H9 (cell line): Measurements from ENCODE around the gene CFAP97D2. TPM values are rescaled to one million over a fixed set of nuclear protein-coding genes. Genes with fewer than 3 reads are reported as not detected.
A peak's percentile ranks its signal among the peaks of the same experiment; 100 is the strongest.

ENCODE experiments used
- DNase-seq: peaks from one replicate; pipeline ENCODE4 v3.0.0-alpha.2; 2017
- H2AFZ ChIP-seq: one replicate; pipeline ENCODE4 v1.6.1; 2013; ENCODE audit warnings: mild to moderate bottlenecking, low read length, control low read depth, moderate library complexity
- H2AK5ac ChIP-seq: 2 replicates; pipeline ENCODE4 v1.6.1; 2013; ENCODE audit warnings: low read length, control low read depth, mixed read lengths; ENCODE audit not compliant: insufficient read length
- H2BK120ac ChIP-seq: one replicate; pipeline ENCODE4 v1.6.1; 2013; ENCODE audit warnings: low read depth, mild to moderate bottlenecking, low read length, control low read depth, inconsistent platforms; ENCODE audit not compliant: poor library complexity, severe bottlenecking
- H2BK12ac ChIP-seq: 2 replicates; pipeline ENCODE4 v1.6.1; 2013; ENCODE audit warnings: low read length, control low read depth, mixed read lengths, low read depth; ENCODE audit not compliant: insufficient read length
- H2BK15ac ChIP-seq: 2 replicates; pipeline ENCODE4 v1.6.1; 2013; ENCODE audit warnings: low read depth, low read length, control low read depth
- H2BK20ac ChIP-seq: one replicate; pipeline ENCODE4 v1.6.1; 2013; ENCODE audit warnings: low read depth, mild to moderate bottlenecking, low read length, control low read depth, inconsistent platforms; ENCODE audit not compliant: poor library complexity, severe bottlenecking
- H2BK5ac ChIP-seq: 2 replicates; pipeline ENCODE4 v1.6.1; 2013; ENCODE audit warnings: low read length, control low read depth, mixed read lengths; ENCODE audit not compliant: insufficient read length
- H3K14ac ChIP-seq: 2 replicates; pipeline ENCODE4 v1.6.1; 2013; ENCODE audit warnings: low read length, control low read depth; ENCODE audit not compliant: insufficient read depth
- H3K18ac ChIP-seq: 2 replicates; pipeline ENCODE4 v1.6.1; 2013; ENCODE audit warnings: low read depth, mild to moderate bottlenecking, mixed read lengths, low read length, control low read depth; ENCODE audit not compliant: insufficient read length
- H3K23ac ChIP-seq: 2 replicates; pipeline ENCODE4 v1.6.1; 2013; ENCODE audit warnings: low read length, control low read depth, mixed read lengths, low read depth; ENCODE audit not compliant: insufficient read length
- H3K23me2 ChIP-seq: 2 replicates; pipeline ENCODE4 v1.6.1; 2013; ENCODE audit warnings: low read depth, mild to moderate bottlenecking, mixed read lengths, low read length, control low read depth; ENCODE audit not compliant: insufficient read length, poor library complexity, severe bottlenecking
- H3K27ac ChIP-seq: 2 replicates; pipeline ENCODE4 v1.5.1; 2013; ENCODE audit warnings: low read length, control low read depth, mixed read lengths, low read depth; ENCODE audit not compliant: insufficient read length
- H3K27me3 ChIP-seq: 2 replicates; pipeline ENCODE4 v1.6.1; 2013; ENCODE audit warnings: low read length, control low read depth, inconsistent platforms; ENCODE audit not compliant: insufficient read depth
- H3K4ac ChIP-seq: 2 replicates; pipeline ENCODE4 v1.6.1; 2013; ENCODE audit warnings: low read depth, mild to moderate bottlenecking, control low read depth, inconsistent platforms, low read length, moderate library complexity
- H3K4me1 ChIP-seq: 2 replicates; pipeline ENCODE4 v1.6.1; 2013; ENCODE audit warnings: low read length, control low read depth, inconsistent platforms; ENCODE audit not compliant: insufficient read depth
- H3K4me2 ChIP-seq: 2 replicates; pipeline ENCODE4 v1.6.1; 2013; ENCODE audit warnings: low read length, control low read depth, mixed read lengths; ENCODE audit not compliant: insufficient read length, insufficient read depth
- H3K56ac ChIP-seq: 2 replicates; pipeline ENCODE4 v1.6.1; 2013; ENCODE audit warnings: low read depth, mild to moderate bottlenecking, mixed read lengths, low read length, control low read depth; ENCODE audit not compliant: insufficient read length
- H3K79me1 ChIP-seq: 2 replicates; pipeline ENCODE4 v1.6.1; 2013; ENCODE audit warnings: low read depth, mild to moderate bottlenecking, moderate library complexity, low read length, control low read depth, inconsistent platforms; ENCODE audit not compliant: insufficient read depth, poor library complexity, severe bottlenecking
- H3K79me2 ChIP-seq: 2 replicates; pipeline ENCODE4 v1.6.1; 2013; ENCODE audit warnings: low read length, control low read depth, inconsistent platforms; ENCODE audit not compliant: insufficient read depth
- H3K9ac ChIP-seq: 2 replicates; pipeline ENCODE4 v1.6.1; 2013; ENCODE audit warnings: low read length, control low read depth, mixed read lengths; ENCODE audit not compliant: insufficient read length; ENCODE audit errors: extremely low read depth
- H3K9me3 ChIP-seq: one replicate; pipeline ENCODE4 v1.6.1; 2013; ENCODE audit warnings: low read depth, low read length, inconsistent platforms; ENCODE audit not compliant: control insufficient read depth
- H3T11ph ChIP-seq: one replicate; pipeline ENCODE4 v1.6.1; 2013; ENCODE audit warnings: mild to moderate bottlenecking, low read length, control low read depth, inconsistent platforms
- H4K20me1 ChIP-seq: one replicate; pipeline ENCODE4 v1.6.1; 2013; ENCODE audit not compliant: control insufficient read depth, insufficient read length, insufficient read depth
- H4K5ac ChIP-seq: 2 replicates; pipeline ENCODE4 v1.6.1; 2013; ENCODE audit warnings: low read depth, mild to moderate bottlenecking, mixed read lengths, low read length, control low read depth; ENCODE audit not compliant: insufficient read length
- H4K8ac ChIP-seq: replicated peaks from 2 replicates; pipeline ENCODE4 v1.6.1; 2013; ENCODE audit warnings: low read length, control low read depth, mixed read lengths, low read depth; ENCODE audit not compliant: insufficient read length
- H4K91ac ChIP-seq: 2 replicates; pipeline ENCODE4 v1.6.1; 2013; ENCODE audit warnings: low read depth, mild to moderate bottlenecking, moderate library complexity, mixed read lengths, low read length, control low read depth; ENCODE audit not compliant: insufficient read length
- H3K27ac Mint-ChIP-seq, 3 experiments: 2 replicates in 2 of 3; 3 replicates in 1 of 3; pipeline ENCODE4 v1.8.0; 2020 to 2021; ENCODE audit warnings: mixed read lengths in 3 of 3, mild to moderate bottlenecking in 1 of 3, moderate library complexity in 1 of 3
- H3K27me3 Mint-ChIP-seq: 2 replicates; pipeline ENCODE4 v1.8.0; 2021; ENCODE audit warnings: low read depth, mild to moderate bottlenecking, moderate library complexity, mixed read lengths
- H3K36me3 Mint-ChIP-seq, 3 experiments: 2 replicates in 2 of 3; 3 replicates in 1 of 3; pipeline ENCODE4 v1.8.0; 2020 to 2021; ENCODE audit warnings: low read depth in 3 of 3, mixed read lengths in 3 of 3; ENCODE audit not compliant: insufficient read depth in 1 of 3
- H3K4me1 Mint-ChIP-seq, 2 experiments: 2 replicates each; pipeline ENCODE4 v1.8.0; 2020; ENCODE audit warnings: mixed read lengths in 2 of 2
- H3K4me3 Mint-ChIP-seq, 2 experiments: 2 replicates in 1 of 2; 3 replicates in 1 of 2; pipeline ENCODE4 v1.8.0; 2020 to 2021; ENCODE audit warnings: mild to moderate bottlenecking in 2 of 2, mixed read lengths in 2 of 2, moderate library complexity in 1 of 2
- H3K9me3 Mint-ChIP-seq, 2 experiments: 2 replicates in 1 of 2; 3 replicates in 1 of 2; pipeline ENCODE4 v1.8.0; 2020; ENCODE audit warnings: mild to moderate bottlenecking in 2 of 2, mixed read lengths in 2 of 2, moderate library complexity in 1 of 2
- WGBS: extraction: QIAGEN DNeasy Blood & Tissue Kit; methylation state at CpG from one replicate; pipeline ENCODE4 v1.1.7; 2013; ENCODE audit warnings: missing lambda C conversion rate, low lambda C conversion rate, mixed read lengths; ENCODE audit not compliant: insufficient read length; ENCODE audit errors: extremely low coverage; 5-methylcytosine and 5-hydroxymethylcytosine counted together
- total RNA-seq: library from RNA; stranded (reverse); gene quantifications from 2 replicates; pipeline ENCODE4 v1.2.1, GENCODE V29; 2021
- TF ChIP-seq, protein P1 (sequence below): fragments of 200-600 bp; sonication (generic); conservative IDR thresholded peaks from 3 replicates; pipeline ENCODE4 v1.8.0; 2021; ENCODE audit warnings: antibody characterized with exemption, mild to moderate bottlenecking

The CFAP97D2 gene
- total RNA-seq, 1 experiment from 2014 or later, result not detected

- no peak overlapping the region for H3K9ac ChIP-seq
Observed at GRCh38 chr13:114268344-114269280, 89.6 kb downstream of the CFAP97D2 start.

More at GRCh38 chr13:114268344-114269280, 89.6 kb downstream of the CFAP97D2 start:
- Histone ChIP-seq H3K4me2 (no peak overlapping the region), H3K14ac (no peak overlapping the region), H3K27ac (no peak overlapping the region), H3K4ac (no peak overlapping the region), H3K23ac (no peak overlapping the region), H2BK5ac (no peak overlapping the region), H3K18ac (no peak overlapping the region), H3K79me2 (no peaks in the 10 kb centered on the region), H4K5ac (no peak overlapping the region), H3T11ph (no peak overlapping the region), H3K27me3 (no peaks in the 10 kb centered on the region), H3K56ac (no peak overlapping the region), H4K20me1 (no peaks in the 10 kb centered on the region), H2BK20ac (no peak overlapping the region), H3K79me1 (no peaks in the 10 kb centered on the region), H2BK120ac (no peak overlapping the region), H2BK12ac (no peak overlapping the region), H3K9me3 (no peaks in the 10 kb centered on the region), H4K8ac (no peak overlapping the region), H2BK15ac (no peak overlapping the region), H4K91ac (no peak overlapping the region), H3K23me2 (no peaks in the 10 kb centered on the region), H2AK5ac (no peak overlapping the region), H2AFZ (no peak overlapping the region), H3K4me1 (no peaks in the 10 kb centered on the region)
- no CpG with 5 or more reads among the region's 6 CpGs for WGBS
- no peak for DNase-seq
- Mint-ChIP-seq H3K9me3 (no peaks in the 10 kb centered on the region), H3K27me3 (no peaks in the 10 kb centered on the region; the same call in 1 of the 2 replicates), H3K4me3 (no peak overlapping the region), H3K27ac (peak overlapping the region in 1 of 3 experiments; percentile 5; a peak in 1 of 7 replicates), H3K4me1 (no peaks in the 10 kb centered on the region), H3K36me3 (peaks cover 54 to 82% (median 76%) of the 10 kb centered on the region in 3 experiments)
- TF ChIP-seq, protein P1, sequence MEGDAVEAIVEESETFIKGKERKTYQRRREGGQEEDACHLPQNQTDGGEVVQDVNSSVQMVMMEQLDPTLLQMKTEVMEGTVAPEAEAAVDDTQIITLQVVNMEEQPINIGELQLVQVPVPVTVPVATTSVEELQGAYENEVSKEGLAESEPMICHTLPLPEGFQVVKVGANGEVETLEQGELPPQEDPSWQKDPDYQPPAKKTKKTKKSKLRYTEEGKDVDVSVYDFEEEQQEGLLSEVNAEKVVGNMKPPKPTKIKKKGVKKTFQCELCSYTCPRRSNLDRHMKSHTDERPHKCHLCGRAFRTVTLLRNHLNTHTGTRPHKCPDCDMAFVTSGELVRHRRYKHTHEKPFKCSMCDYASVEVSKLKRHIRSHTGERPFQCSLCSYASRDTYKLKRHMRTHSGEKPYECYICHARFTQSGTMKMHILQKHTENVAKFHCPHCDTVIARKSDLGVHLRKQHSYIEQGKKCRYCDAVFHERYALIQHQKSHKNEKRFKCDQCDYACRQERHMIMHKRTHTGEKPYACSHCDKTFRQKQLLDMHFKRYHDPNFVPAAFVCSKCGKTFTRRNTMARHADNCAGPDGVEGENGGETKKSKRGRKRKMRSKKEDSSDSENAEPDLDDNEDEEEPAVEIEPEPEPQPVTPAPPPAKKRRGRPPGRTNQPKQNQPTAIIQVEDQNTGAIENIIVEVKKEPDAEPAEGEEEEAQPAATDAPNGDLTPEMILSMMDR, result no peak
